GM19035 (cell line): Measurements from ENCODE around the gene USP32.
"Not testable (repeated sequence)": the region's sequence is repeated elsewhere in the genome, so short reads cannot be mapped to it uniquely, and the experiment has no call there.

ENCODE experiments used
- ATAC-seq: cut with Tn5 transposase; IDR thresholded peaks from one replicate; pipeline ENCODE4 v1.9.1; 2021; ENCODE audit not compliant: unreplicated experiment

Gene USP32

DNA sequence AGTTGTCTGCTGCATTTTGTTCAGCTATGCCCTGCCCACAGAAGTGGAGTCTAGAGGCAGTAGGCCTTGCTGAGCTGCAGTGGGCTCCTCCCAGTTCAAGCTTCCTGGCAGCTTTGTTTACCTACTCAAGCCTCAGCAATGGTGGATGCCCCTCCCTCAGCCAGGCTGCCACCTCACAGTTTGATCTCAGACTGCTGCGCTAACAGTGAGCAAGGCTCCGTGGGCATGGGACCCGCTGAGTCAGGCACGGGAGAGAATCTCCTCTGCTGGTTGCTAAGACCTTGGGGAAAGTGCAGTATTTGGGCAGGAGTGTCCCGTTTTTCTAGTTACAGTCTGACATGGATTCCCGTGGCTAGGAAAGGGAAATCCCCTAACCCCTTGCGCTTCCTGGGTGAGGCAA lies 49.4 kb downstream of the USP32 start:
- not testable (repeated sequence) for ATAC-seq

DNA sequence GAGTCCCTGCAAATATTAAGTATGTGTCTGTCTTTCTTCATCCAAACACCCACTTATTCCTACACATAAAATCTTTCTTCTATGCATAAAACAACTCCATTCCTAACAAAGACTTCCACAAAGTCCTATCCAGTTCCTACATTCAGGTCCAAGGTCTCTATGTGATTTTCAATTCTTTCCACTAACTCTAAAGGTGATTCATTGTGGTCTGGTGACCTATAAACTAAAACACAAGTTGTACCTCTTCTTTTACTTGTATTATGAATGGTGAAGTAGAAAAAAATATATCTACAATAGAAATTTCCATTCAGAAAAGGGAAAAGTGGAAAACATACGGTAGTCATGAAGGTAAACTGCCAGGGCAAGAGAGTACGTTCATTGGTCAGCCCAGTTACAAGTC lies 56.6 kb downstream of the USP32 start:
- ATAC-seq: no peak

DNA sequence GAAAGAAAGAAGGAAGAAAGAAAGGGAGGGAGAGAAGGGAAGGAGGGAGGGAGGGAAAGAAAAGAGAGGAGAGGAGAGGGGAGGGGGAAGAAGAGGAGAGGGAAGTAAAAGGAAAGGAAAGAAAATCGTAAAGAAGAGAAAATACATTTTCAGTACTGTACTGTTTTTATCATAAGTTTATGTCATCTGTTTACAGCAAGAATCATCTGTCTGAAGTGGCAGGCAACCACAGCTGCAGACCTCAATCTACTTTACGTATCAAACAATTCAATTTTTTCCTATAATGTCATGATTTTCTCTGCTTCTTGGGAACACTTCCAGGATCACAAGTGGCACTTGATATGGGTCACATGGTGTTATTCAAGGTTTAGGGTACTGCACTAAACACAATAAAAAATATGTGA lies 58.3 kb downstream of the USP32 start:
- ATAC-seq: no peak

- ATAC-seq: not testable (repeated sequence)
Measured at GRCh38 chr17:60333072-60333471, 58.9 kb downstream of the USP32 start.

DNA sequence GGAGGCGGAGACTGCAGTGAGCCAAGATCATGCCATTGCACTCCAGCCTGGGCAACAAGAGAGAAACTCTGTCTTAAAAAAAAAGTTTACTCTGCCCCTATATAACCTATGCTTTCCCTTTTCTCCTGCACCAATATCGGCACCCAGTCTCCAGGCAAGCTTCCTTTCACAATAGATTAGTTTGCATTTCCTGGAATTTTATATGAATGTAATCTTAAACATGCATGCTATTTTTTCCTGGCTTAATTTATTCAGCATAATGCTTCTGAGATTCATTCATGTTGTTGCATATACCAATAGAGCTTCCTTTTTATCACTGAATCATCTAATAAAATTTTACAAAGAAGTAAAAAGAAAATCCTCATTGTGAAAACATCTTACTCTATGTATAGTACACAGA lies 59.4 kb downstream of the USP32 start:
- no peak for ATAC-seq

DNA sequence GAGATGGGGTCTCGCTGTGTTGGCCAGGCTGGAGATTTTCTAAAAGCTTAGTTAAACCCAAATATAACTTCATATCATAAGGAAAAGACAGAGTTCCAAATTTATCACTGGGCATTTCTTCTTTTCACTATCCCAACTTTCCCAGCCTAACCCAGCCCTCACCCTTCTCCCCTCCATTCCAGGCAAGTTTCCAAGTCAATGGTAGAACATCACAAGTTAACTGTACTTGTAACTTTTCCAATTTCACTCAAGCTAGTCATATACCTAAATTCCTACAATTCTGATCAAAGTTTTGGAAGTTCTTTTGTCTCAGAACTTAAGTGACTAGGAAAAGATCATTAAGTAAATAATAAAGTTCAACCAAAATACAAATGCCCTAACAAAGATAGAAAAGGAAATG lies 61.2 kb downstream of the USP32 start:
- ATAC-seq: no peak

DNA sequence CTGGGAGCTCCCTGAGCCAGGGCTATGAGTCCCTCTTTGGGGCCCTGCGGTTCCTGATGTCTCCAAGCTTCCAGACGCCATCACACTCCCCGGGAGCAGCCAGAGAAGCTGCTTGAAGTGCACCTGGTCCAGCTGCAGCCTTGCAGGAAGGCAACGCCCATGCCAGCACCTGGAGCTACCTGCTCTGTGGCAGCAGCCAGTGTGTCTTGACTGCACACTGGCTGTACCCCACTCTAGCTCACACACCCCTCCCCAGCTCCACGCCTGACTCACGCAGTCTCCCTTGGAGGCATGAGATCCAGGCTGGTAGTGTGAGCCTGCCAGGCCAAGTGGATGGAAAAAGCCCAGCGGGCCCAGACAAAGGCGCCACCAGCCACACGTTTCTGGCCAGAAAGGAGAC lies 63.3 kb downstream of the USP32 start:
- no peak for ATAC-seq

GRCh38 chr17:60327901-60328273 lies 64.0 kb downstream of the USP32 start:
- ATAC-seq: no peak

DNA sequence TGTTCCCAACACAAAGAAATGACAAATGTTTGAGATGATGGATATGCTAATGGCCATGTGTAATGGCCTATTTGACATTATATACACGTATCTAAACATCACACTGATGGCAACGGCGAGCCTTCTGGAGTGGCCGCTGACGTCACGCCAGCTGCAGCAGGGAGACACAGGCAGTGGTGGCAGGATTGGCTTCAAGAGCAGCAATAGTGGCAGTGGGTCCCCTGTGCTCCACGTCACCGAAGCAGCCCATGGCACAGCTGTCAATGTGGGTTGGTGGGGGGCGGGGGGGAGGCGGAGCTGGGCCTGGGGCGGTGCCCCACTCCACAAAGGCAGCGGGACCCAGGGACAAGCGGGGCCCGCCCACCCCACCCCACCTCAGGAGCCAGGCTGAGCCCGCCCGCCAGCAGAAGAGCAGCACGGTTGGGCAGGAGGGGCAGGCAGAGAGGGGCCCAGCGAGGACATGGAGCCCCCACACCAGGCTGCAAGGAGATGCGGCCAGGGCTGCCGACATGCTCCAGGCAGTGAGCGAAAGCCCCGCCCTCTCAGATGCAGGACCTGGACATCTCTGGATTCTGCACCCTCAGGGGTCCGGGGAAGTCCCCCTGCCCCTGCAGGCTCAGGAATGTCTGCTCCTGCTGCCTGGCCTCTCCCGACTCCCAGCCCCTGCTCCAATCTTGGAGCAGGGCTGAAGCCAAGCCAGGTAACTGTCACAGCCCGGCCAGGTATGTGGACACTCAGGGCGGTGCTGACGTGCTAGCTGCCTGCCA lies 64.6 kb downstream of the USP32 start:
- no peak for ATAC-seq

GRCh38 chr17:60326702-60327101 lies 65.2 kb downstream of the USP32 start:
- ATAC-seq: no peak

GRCh38 chr17:60325730-60326524 lies 66.0 kb downstream of the USP32 start:
- ATAC-seq: no peak

DNA sequence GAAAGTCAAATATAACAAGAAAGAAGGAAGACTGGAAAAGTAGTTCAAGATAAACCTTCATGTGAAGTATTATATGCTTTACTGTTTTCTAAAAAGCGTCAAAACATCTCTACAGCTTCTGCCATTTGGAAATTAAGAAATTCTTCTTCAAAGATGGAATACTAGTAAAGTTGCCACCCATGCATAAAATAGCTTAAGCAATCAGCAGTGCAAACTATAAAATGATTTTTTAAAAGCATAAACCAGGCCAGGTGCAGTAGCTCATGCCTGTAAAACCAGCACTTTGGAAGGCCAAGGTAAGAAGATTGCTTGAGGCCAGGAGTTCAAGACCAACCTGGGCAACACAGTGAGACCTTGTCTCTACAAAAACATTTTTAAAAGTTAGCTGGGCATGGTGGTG lies 68.2 kb downstream of the USP32 start:
- no peak for ATAC-seq

GRCh38 chr17:60322056-60322387 lies 69.9 kb downstream of the USP32 start:
- no peak for ATAC-seq

DNA sequence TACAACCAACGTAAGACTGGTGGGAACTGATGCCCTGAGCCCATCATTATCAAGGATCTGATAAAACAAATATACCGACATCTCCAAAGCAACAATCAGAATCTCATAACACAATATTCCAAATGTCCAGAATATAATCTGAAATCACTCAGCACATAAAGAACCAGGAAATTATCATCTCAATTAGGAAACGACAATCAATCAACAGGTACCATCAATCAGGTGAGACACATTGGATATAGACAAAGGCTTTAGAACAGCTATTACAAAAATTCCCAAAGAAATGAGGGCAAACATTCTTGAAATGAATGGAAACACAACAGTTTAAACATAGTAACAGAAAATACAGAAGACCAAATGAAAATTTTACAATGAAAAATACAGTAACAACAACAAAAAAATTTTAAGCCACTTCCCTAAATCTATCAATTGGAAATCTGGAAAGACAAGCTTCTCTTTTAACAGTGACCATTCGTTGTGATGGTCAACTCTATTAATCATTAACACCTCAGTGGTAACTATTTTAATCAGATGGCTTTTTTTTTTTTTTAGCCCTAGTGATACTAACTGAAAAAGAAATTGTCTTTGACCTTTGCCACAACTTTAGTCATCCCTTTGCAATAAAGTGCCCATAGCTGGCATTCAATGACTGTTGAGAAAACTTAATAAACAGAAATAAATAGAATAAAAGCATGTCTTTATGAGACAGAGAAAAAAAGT lies 70.4 kb downstream of the USP32 start:
- no peak for ATAC-seq

DNA sequence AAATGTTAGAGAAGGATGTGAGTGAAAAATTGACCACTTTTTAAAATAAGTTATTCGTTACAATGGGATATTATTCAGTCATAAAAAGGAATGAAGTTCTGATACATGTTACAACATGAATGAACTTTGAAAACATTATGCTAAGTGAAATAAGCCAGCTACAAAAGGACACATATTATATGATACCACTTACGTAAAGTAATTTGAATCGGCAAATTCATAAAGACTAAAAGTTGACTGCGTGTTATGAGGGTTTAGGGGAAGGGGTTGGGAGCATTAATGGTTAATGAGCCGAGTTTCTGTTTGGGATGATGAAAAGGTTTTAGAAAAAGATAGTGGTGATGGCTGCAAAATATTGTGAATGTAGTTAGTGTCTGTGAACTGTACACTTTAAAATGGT lies 73.1 kb downstream of the USP32 start:
- ATAC-seq: no peak

DNA sequence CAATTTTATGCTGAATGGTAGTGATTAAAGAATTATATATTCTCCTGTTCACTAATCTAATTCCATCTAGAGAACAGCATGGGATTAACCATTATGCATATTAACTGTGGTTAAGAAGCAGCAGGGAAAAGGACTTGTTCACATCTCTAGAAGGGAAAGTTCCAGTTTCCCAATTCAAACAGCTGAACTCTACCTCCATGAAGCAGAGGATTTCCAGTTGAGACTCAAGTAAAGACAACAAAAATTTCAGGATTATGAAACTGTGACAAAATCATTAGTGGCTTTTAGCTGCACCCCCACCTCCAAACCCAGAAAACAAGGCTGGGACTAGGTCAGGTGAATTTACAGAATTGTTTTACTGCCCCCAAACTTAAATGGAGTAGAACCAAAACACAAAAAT lies 73.6 kb downstream of the USP32 start:
- no peak for ATAC-seq

GRCh38 chr17:60315650-60316049 lies 76.3 kb downstream of the USP32 start:
- ATAC-seq: no peak

GRCh38 chr17:60314900-60315299 lies 77.0 kb downstream of the USP32 start:
- ATAC-seq: peak; percentile 46

DNA sequence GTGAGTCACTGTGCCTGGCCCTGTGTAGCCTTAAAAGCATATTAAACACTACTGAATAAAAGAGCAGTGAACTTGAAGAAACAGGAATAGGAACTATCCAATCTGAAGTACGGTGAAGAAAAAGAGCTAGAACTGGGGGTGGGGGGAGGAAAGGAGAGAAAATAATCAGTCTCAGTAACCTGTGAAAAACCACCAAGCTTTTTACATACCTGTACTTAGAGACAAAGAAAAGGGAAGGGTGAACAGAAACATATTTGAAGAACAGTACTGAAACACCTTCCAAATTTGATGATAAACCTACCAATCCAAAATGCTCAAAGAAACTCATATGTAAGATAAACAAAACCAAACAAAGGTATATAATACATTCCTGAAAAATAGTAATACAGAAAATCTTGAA lies 77.5 kb downstream of the USP32 start:
- peak; percentile 54 for ATAC-seq

DNA sequence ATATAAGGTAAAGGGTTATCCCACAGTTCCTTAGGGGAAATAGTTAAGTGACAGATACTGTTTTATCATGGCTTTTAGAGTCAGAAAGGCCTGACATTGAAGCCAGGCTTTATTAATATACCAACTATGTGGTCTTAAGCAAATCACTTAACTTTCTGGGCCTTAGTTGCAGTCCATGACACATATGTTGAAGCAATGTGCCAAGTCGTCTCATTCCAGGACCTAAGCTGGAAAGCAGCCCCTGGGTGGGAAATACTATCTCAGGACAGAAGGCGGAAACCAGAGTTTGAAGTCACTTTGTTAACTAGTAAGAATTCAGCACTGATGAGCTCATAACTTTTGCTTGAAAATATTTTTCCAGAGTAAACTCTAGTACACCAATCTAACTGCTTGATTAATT lies 80.0 kb downstream of the USP32 start:
- ATAC-seq: no peak

DNA sequence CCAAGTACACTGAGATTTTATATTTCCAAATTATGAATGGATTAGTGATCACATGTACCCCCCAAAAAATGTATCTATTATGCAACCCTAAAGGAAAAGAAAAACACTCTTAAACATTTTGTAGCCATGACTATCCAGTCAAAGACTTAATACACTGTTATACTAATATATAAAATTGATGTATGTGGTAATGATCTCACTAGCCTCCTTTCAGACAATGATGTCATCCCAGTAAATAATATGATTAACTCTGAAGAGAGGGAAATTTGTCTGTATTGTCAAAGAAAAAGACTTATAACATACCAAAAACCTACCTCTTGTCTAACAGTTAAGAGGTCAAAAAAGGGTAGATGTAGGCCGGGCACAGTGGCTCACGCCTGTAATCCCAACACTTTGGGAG lies 80.7 kb downstream of the USP32 start:
- ATAC-seq: no peak

GRCh38 chr17:60305141-60305540 lies 86.8 kb downstream of the USP32 start:
- peak; percentile 80 for ATAC-seq
